NCI-H82 treated with DMSO at 0.1 percent for 48 hours (cell line): Measurements from ENCODE around the gene CHIA.

Experiments
- DNase-seq: peaks from one replicate; lab custom pipeline; 2025; ENCODE audit not compliant: unreplicated experiment; lab: John Stamatoyannopoulos, UW

Gene CHIA

DNA sequence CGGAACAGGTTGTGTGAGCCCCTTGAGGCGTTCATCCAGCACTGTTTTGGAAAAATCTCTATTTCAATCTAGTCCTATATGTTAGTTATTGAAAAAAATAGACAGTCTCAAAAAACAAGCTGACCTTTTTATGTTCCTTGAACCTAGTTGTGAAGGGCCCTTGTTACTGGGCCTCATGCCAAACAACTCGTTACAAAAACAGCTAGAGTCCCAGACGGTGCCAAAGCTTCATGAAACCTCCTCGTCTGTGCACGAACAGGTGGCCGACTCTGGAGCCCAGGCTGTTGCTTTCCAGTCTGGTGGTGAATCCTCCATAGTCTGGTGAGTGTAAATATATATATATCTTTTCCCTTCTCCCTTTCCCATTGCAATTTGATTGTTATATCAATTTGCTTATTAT lies at the start of gene CHIA:
Gene CHIA, plus strand, starts transcription at position 222 of the 400 bp plus-strand sequence. CDS start 19,617 bp downstream, outside the sequence.
- DNase-seq: no peak

GRCh38 chr1:111241797-111242196 lies 48.9 kb upstream of the CHIA start:
- DNase-seq: no peak

DNA sequence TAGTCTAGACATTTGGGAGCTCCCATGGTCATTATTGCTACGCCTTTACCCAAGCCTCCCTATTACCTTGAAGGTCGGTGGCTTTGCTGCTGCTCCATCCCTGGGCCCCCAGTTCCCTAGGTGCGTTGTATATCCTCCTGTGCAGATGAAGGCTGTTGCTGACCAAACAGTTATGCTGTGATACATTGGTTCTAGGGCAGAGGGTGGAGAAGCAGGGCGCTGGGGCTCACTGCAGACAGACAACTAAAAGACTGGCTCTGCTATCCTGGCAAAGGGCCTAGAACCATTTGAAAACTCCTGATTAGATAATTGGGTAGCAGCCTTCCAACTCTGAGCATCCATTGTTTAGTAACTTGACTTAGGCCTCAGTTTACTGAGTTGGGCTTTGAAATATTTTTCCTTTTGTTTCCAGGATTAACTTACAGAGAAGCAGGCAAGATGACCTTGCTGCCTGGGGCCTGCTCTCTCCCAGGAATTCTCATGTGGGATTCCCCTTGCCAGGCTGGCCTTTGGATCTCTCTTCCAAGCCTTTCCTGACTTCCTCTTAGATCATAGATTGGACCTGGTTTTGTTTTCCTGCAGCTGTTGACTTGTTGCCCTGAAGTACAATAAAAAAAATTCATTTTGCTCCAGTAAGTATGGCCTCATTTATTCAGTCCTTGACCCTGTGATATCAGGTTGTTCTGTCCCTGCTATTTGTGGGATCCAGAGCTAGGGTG lies 47.7 kb upstream of the CHIA start:
- no peak for DNase-seq

DNA sequence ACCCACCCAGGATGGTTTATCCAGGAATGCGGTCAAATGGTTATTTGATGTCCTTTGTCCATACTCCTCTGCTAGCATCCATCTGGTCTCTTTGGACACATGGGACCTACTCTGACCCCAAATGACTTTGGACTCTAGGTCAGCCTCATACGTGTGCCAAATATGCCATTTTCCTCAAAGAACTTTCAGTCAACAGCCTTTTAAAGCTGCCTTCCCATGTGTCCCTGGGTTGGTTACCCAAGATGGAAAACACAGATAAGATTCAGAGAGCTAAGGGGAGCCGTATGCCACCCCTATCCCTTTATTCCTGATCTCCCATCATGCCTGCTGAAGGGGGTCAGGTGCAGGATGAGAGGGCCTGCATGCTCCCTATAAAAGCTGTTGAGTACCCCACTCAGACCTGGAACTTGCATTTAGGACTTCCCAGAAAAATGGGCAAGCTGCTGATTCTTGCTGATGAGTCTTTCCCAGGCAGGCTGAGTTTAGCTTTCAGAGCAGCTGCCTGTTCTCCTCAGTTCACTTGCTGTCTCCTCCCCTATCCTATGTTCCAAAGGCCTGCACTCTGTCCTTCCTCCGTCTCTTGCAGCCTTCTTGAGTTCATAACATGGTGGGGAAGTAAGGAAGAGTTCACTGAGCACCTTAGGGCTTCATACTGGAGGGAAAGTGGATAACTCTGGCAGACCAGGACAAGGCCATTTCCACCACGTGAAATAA lies 43.4 kb upstream of the CHIA start:
- DNase-seq: no peak

GRCh38 chr1:111249960-111250359 lies 40.7 kb upstream of the CHIA start:
- no peak for DNase-seq

DNA sequence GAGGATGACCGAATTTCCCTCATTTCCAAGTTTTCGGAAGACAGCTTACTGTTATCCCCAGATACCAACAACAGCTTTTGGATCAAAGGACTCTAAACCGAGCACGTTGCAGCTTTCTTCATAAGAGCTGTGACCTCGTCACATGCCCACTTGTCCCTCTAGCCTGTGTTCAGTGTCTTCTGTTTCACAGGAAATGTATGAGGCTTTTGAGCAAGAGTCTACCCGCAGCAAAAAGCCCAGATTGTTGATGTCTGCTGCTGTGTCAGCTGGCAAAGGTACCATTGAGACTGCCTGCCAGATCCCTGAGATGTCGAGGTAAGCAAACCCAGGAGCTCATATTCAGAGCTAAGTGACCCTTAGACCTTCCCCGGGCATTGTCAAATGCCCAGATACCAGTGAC lies 39.1 kb upstream of the CHIA start:
- DNase-seq: no peak

GRCh38 chr1:111252786-111253185 lies 37.9 kb upstream of the CHIA start:
- no peak for DNase-seq

DNA sequence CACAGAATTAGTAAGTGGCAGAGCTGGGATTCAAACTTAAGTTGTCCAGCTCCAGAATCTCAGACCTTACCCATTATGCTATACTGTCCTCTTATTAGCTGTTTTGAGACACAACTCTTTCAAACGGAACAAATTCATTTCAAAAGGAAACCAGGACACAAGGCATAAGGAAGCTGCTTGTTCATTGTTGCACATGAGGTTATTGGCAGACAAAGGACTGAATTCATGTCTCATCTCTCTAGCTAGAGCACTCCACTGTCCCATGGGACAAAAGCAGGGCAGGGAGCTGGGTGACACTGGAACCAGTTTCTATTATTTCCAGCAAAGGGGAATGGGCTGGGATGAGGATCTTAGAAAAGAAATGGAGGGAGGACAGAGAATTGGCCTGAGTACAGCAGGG lies 36.8 kb upstream of the CHIA start:
- no peak for DNase-seq

- no peak for DNase-seq
These were observed 33.5 kb upstream of the CHIA start for GRCh38 chr1:111256988-111257658.

- DNase-seq: no peak
These were observed 22.7 kb upstream of the CHIA start for GRCh38 chr1:111267801-111268508.

- no peak for DNase-seq
These were observed 20.7 kb upstream of the CHIA start for GRCh38 chr1:111269825-111270406.

DNA sequence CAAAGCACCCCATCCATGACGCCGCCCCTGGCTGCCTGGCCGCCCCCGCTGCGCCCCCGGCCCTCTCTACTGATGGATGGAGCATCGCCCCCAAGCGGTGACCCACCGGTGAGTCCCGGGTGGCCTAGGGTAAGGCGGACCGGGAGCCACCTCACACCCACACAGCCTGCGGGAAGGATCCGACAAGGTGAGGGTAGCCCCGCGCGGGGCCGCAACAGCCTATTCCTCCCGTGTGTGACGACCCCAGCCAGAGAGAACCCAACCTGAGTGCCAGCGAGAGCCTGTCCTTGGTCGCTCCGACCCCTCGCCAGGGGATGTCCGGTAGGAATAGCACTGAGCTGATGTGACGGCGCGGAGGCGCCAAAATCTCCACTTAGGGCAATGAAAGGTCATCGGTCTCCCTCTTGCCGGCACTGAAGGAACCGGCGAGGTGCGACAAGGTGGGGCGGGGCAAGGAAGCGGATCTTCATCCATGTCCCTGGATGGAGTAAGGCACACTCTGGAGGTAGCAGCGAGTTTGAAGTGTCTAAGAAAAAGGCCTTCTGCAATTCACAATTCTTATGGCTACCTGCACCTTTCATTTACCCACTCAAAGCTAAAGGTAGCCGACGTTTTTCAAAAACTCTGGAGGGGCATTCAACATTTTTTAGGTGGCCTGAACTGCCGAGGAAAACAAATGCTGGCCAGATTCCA lies 19.7 kb upstream of the CHIA start:
- no peak for DNase-seq

- DNase-seq: no peak
These were observed 19.2 kb upstream of the CHIA start for GRCh38 chr1:111271464-111271801.

- no peak for DNase-seq
These were observed 18.6 kb upstream of the CHIA start for GRCh38 chr1:111272081-111272480.

DNA sequence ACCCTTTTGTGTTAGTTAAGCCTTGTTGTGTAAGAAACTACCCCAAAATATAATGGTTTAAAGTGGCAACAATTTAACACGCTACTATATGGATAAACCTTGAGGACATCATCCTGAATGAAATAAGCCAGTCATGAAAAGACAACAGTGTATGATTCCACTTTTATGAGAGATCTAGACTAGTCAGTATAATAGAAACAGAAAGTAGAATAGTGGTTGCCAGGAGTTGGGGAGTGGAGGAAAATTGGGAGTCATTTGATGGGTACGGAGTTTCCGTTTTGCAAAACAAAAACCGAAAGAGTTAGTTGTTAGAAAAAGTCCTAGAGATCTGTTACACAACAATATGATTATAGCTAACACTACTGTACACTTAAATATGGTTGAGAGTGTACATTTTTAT lies 16.0 kb upstream of the CHIA start:
- DNase-seq: no peak

DNA sequence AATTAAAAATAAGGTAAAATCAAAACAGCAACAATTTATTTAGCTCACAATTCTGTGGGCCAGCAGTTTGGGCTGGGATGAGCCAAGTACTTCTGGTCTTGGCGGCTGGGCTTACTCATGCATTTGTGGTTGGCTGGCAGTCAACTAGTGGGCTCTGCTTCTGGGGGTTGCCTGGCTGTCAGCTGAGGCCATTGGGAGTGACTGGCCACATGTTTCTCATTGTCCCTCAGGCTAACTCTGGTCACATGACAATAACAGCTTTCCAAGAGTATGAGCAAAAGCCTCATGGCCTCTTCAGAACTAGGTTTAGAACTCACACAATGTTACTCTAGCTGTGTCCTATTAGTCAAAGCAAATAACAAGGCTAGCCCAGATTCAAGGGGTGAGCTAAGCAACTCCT lies 15.6 kb upstream of the CHIA start:
- no peak for DNase-seq

DNA sequence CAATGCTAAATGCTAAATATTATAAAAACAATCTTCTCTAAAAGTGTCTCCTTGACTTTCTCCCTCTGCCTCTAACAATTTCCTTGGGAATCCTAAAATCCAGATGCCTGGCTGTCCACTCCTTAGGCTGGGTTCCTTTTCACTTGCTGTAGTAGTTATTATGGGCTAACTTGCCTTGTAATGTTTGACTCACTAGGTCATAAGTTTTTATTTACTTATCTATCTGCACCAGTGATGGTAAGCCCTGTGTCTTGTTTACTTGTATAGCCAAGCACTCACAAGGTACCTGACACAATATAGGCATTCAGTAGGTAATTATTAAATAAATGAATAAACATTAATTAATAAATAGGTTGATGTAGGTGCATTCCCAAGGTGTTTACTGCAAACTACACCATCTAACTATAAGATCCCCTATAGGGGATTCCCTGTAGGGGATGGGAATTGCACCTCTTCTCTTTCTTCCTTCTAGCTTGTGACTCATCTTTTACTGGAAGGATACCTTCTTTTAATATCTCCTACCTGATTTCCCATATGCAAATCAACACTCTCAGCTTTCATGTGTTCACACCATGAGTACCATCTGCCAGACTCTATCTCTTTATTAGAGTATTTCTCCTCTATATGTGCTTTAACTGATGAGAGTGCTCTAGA lies 14.7 kb upstream of the CHIA start:
- DNase-seq: no peak

GRCh38 chr1:111279144-111279543 lies 11.5 kb upstream of the CHIA start:
- DNase-seq: no peak

DNA sequence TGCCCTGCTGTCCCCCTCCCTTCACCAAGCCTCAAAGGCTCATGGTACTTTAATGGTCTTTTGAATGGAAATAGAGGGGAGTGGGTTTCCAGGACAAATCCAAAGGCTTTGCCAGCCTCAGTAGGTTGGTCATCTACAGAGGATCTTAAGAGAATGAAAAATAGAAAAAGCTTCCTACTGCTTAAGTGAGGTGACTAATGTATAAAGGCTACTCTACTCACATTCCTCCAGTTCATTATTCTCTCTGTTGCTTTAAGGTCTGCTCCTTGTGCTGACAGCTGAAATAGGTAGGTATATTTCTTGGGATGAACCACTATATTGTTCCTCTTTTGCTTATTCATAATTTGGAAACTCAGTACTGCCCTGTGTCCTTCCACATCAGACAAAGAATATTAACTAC lies 10.4 kb upstream of the CHIA start:
- no peak for DNase-seq

DNA sequence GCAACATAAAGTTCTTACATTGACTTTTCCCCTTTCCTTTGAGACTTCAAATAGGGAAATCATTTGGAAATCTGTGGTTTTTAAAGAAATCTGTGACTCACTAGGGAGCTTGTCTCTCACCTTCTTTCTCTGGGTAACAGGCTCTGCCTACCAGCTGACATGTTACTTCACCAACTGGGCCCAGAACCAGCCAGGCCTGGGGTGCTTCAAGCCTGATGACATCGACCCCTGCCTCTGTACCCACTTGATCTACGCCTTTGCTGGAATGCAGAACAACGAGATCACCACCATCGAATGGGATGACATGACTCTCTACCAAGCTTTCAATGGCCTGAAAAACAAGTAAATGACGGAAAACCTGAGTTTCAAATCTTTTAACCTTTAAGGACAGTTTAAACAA lies 9.2 kb upstream of the CHIA start:
- no peak for DNase-seq
